HG02678 (cell line): ENCODE measurements around the gene TMPRSS2.

Experiments used
- ATAC-seq: cut with Tn5 transposase; IDR thresholded peaks from one replicate; pipeline ENCODE4 v1.9.1; 2021; ENCODE audit warnings: mild to moderate bottlenecking, moderate library complexity; ENCODE audit not compliant: unreplicated experiment

TMPRSS2 gene

DNA sequence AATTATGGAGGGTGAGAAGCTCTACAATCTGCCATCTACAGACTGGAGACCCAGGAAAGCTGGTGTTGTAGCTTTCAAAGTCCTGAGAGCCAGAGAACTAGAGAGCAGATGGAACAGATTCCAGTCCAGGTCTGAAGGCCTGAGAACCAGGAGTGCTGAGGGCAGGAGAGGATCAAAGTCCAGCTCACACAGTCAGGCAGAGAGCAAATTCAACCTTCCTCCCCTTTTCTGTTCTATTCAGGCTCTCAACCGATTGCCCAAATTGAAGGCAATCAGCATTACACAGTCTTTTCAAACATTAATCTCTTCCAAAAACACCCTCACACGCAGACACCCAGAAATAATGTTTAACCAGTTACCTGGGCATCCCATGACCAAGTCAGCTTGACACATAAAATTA is 2.5 kb upstream of the TMPRSS2 start:
- ATAC-seq: no peak

DNA sequence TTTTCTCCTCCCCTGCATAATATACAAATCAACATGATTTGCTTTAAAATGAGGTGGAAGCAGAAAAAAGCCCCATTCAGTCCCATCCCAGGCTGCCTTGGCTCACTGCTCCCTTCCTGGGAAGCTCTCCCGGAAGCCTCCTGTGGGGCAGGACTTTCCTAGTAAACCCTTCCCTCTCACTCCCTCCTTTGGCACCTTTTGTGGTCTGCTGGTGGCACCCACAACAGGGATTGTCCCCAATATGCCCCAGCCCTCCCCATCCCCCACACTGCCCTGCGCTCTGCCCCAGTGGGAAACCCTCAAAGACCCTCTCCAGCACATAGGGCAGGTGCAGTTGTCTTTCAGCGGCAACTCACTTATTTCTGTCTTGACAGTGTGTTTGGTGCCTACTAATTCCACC is 1.8 kb upstream of the TMPRSS2 start:
- ATAC-seq: no peak

DNA sequence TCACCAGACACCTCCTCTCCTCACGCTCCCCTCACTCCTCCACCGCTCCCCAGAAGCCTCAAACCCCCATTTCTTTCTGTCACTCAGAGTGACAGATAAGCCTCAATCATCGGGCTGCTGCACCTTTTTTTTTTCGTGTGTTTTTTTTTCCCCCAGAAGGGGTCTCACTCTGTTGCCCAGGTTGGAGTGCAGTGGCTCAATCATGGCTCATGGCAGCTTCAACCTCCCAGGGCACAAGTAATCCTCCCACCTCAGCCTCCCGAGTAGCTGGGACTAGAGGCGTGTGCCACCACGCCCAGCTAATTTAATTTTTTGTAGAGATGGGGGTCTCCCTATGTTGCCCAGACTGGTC is 1.2 kb upstream of the TMPRSS2 start:
- ATAC-seq: no peak

DNA sequence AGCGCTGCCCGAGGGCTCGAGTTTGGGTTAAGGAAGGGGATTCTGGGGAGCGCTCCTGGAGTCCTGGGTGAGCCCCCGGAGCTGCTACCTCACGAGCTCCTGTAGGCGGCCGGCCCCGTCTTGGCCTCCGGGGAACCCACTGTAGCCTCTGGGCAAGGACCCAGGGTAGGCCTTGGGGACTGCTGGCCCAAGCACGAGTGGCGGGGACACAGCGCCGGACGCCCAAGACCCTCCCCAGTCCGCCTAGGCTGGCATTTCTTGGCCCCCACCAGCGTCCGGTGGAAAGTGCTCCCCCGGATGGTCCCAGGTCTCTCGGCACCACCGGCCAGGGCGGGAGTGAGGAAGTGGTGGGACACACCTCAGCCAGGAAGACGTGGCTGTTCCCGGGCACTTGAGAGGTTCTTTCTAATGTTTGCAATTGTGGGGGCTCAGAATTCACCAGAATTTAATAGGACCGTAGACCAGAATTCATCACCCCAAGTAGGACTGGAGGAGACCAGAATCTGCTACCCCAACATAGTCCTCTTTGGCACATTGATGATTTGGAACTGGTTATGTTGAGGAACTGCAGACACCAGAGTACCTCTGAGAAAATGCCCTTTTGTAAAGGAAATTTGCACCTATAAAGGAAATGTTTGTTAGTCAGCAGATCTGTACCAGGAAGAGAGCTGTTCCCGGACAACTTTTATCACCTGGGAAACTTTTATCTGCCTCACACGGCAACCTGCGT is 622 bp upstream of the TMPRSS2 start:
- ATAC-seq: no peak

DNA sequence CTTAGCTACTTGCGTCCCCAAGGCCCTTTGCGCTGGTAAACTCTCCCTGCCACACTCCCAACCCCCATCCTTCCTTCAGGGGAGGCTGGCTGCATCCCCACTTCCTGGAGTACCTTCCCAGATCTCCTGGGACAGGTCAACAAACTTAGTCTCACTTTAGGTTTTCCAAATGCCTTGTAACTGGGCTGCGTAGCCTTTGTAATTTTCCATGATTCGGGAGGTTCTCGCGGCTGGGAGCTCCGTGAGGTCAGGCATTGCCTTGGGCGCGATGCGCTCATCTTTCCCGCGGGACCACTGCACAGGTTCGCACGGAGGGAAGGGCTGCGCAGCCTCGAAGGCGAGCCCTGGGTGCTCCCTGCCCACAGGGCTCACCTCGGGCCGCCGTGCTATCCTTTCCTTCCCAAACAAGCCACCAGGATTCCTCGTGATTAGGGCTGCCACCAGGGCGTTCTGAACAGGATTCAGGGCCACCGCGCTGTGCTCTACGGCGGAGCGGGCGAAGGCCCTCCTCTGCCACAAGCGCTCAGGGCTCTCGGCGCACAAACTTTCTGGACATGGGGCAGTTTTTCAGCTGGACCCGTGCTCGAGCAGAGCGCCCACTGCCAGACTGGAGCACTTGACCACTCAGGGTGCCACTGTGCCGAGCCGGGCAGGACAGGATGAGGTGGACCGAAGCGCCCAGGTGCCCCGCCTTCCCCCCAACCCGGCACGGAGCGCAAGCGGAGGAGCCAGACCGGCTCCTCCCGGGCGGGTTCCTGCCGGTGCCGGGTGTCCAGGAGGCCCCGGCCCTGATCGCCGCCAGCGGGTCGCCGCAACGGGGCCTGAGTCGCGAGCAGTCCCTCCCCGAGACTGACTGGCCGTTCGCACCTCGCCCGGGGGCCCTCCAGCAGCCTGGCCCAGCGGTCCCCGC is 1.1 kb downstream of the TMPRSS2 start:
- no peak for ATAC-seq

DNA sequence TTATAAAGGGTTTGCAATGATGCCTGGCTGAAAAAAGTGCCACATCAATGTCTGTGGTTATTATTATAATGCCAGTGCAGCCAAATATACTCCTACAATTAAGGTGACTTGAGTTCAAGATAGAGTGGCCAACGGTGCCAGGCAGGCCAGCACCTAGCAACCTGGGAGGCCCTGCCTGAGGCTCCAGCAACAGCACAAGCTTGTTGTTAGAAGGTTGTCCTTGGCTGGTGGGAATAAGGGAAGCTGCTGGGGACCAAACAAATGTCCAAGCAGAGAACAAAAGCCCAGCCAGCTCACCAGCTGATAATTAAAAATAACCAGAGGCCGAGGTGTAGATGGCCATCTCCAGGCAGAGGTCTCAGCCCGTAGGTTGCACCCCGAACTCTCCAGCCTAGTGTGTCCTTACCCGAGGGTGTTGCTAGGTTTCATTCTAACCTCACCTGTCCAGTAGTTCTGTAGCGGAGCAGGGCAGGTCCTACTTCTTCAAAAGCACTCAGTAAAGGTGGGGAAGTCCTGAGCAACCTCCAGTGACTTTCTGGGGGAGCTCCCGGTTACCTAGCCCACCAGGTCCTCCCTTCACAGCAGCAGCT is 1.9 kb downstream of the TMPRSS2 start:
- no peak for ATAC-seq

DNA sequence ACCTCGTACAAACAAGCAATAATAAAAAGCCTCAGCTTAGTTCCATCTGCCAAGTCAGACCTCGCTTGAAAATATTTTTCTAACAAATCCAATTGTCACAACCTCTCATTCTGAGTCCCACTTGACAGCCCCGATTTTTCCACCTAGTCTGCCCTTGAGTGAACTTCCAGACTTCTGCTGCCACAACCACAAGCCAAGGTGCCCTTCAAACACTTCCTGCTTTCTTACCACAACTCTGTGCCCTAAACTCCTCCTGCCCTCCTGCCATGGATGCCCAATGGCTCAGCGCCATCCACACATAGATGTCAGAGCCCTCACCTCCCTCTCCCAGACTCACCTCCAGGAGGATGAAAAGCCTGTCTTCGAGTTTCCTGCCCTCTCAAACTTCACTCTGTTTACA is 3.9 kb downstream of the TMPRSS2 start:
- ATAC-seq: no peak

DNA sequence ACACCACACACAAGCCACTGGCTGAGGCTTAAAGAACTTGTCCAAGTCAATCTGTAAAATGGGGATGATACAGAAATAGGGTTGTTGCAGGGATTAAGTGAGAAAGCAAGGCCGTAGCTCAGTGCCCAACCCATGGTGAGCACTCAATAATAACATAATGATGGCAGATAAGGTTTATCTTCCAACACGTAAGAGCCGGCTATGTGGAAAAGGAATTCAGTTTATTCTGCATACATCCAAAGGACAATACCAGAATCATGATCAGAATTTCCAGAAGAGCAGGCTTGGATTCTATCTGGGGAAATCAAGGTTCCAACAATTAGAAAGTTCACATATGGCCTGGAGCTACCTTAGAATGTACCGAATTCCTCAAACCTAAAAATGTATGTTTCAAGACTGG is 4.6 kb downstream of the TMPRSS2 start:
- no peak for ATAC-seq

DNA sequence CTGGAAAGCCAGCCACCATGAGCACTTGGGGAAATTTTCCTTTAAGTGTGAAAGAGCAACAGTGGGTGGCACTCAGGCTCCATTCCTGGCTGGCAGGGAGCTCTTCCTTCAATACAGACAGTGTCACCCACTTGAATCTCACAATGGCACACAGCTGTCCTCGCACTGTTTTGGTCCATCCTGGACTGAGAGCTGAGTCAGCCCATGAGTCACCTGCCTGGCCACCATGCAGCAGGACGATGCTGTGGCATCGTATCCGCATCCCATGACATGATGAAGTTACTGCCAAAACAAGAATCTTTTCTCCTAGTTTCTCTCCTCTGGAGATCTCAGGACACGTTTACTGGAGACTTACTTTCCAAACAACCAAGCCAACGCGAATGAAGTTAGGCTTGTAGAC is 6.0 kb downstream of the TMPRSS2 start:
- no peak for ATAC-seq

DNA sequence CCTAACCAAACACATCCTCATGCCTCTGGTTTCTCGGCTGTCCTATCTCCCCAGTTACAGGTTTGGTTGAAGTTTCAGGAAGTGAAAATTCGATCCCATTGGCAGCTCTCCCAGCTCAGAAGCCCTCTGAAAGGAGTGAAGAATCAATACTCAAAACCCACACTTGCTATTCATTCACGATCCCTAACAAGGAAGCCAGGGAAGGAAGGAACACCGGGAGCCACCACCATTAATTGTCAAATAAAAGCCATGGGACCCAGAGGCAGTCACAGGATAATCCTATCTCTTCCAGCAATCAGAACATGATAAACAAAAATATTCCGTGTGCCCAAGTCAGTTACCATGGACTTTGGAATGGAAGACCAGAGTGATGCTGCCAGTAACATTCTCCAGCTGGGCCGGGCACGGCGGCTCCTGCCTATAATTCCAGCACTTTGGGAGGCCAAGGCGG is 7.0 kb downstream of the TMPRSS2 start:
- no peak for ATAC-seq

DNA sequence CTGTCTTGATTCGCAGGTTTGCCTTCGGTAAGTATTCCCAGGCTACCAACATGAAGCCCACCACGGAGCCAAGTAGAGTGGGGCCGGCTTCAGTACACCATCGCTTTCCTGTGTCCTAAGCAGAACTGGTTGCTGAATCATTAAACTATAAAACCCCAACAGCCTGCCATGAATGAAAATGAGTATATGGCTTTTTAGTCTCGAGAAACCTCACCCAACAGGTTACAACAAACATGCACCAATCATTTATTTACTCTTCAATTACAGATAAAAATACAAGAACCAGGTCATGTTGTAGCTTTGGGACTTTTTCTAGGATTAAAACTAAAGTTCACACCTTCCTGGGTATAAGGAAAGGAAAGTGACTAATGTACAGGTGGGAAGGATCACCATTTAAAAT is 7.6 kb downstream of the TMPRSS2 start:
- ATAC-seq: no peak

DNA sequence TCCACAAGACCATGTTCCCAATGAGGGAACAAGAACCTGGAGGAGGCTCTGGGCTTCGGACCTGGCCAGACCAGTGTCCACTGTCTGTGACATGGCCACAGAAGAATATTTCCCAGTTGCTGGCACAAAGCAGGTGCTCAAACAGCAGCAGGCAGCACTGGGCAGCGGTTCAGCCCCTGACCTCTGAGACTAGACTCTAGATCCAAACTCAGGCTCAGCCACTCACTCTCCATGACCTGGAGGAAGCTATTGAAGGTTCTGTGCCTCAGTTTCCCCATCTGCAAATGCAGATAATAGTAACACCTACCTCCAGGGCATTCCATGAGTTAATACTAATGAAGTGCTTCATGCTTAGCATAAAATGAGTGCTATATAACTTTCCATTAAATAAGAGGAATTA is 8.0 kb downstream of the TMPRSS2 start:
- no peak for ATAC-seq

DNA sequence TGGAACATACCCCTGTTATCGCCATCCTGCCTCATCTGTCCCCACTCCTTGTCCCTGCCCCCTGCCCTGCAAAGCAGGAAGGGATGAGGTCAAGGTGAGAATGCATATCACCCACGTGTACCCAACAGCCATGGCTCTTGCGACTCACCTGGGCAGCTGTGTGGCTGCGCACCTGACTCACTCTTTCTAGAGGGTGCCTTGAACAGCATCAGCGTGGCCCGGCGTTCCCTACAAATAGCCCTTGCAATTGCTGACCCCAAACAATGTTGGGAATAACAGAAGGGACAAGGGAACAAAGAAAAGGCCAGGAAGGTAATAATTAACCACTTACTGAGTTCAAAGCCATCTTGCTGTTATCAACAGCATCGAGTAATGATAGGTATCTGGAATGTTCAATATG is 10.2 kb downstream of the TMPRSS2 start:
- no peak for ATAC-seq

DNA sequence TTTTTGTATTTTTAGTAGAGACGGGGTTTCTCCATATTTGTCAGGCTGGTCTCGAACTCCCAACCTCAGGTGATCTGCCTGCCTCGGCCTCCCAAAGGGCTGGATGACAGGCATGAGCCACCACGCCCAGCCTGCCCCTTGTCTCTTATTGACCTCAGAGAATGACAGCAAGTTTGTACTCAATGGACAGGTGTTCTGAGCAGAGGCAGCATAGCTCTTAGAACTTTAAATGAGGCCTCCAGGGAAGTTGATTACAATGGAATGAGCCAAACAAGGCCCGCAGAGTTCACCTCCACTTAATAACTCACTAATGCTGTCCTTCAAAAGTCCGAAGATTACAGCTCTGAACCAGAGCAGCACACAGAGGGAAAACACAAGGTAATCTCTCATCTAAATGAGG is 10.9 kb downstream of the TMPRSS2 start:
- ATAC-seq: no peak

DNA sequence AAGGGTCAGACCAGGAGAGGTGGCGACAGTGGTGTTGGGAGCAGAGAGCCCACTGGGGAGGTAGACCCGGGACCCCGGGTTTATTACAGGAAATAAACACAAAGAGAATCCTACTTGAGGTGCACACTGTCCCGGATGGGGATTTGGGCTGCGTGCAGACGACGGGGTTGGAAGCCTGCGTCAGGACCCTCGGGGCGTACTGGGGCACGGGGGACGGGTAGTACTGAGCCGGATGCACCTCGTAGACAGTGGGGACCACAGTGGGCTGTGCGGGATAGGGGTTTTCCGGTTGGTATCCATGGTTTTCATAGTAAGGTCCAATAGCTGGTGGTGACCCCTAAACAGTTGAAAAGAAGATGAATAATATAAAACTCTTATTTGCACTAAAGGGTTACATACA is 13.7 kb downstream of the TMPRSS2 start:
- no peak for ATAC-seq

DNA sequence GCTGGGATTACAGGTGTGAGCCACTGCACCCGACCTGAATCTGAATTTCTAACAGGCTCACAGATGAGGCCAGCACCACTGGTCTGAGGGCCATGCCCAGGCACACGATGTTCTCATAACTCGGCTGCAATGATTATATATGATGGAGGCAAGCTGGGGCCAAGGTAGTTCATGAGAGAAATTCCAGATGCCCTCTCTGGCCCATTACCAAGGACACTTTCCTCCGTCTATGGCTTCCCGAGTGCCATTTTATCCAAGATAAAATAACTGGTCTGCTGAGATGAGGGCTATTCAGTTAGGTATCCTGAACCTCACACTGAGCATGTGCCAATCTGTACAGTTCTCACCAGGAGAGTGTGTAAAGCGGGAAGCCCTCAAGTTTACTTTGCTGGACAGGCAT is 16.5 kb downstream of the TMPRSS2 start:
- no peak for ATAC-seq

DNA sequence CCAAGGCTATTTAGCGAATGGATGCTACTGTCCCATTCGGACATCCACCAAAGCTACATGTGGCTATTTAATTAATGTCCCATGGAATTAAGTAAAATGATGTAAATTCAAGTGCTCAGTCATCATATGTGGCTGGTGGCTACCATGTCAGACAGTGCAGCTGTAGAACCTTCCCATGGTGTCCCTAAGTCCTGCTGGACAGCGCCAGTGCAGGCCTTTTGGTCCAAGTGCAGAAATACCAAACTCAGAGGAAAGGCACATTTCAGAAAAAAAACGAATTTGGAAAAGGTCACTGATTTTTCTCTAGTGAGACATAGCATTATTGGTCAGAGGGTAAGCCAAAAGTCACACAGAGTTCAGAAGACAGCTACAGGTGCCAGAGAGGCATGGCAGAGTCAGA is 17.6 kb downstream of the TMPRSS2 start:
- ATAC-seq: no peak

DNA sequence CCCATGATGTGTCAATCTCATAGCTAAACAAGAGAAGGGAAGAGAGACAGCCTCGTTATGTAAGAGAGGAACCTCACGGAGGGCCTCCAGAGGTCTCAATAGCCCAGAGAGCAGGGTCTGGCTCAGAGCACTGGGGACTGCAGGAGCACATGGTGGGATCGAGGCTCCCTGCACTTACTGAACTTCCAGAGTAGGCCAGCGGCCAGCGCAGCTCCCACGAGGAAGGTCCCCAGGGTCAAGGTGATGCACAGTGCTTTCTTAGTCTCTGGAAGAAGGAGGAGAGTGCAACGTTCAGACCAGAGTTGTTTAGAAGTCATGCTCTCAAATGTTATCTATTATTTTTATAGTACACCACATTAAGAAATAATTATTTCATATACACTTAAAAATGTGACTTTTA is 18.6 kb downstream of the TMPRSS2 start:
- ATAC-seq: no peak

DNA sequence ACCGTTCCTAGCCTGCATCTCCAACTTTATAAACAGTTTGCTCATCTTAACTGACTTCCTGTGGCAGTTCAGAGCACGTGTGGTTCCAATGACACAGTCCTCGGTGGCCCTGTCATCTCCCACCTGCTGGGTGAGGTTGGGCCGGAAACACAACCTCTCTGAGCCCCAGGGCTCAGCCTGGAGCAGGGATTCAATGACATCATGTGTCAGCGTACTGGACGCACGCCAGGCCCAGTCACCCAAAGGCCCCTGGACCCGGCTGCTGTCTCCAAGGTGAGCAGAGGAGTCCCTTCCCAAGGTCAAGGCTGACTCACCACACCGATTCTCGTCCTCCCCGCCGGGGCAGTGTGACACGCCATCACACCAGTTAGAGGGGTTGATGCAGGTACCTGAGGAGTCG is 19.9 kb downstream of the TMPRSS2 start:
- no peak for ATAC-seq

DNA sequence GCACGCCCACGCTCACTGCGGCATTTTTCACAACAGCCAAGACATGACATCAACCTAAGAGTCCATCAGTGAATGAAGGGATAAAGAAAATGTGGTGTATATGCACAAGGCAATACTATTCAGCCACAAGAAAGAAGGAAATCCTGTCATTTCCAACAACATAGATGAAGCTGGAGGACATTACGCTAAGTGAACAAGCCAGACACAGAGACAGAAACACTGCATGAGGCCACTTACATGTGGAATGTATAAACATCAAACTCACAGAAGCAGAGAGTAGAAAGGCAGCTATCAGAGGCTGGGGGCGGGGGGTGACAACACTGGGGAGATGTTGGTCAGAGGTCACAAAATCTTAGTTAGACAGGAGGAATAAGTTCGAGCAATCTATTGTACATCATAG is 20.9 kb downstream of the TMPRSS2 start:
- ATAC-seq: no peak

DNA sequence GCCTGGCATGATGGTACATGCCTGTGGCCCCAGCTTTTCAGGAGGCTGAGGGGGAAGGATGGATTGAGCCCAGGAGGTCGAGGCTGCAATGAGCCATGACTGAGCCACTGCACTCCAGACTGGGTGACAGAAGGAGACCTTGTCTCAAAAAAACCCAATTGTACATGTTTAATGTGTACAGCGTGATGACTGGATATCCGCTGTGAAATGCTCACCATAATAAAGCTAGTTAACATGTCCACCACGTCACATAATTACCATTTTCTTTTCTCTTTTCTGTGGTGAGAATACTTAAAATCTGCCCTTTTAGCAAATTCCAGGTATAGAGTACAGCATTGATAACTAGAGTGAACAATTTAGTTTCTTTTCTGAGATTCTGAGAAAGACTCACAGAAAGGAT is 24.0 kb downstream of the TMPRSS2 start:
- ATAC-seq: no peak

DNA sequence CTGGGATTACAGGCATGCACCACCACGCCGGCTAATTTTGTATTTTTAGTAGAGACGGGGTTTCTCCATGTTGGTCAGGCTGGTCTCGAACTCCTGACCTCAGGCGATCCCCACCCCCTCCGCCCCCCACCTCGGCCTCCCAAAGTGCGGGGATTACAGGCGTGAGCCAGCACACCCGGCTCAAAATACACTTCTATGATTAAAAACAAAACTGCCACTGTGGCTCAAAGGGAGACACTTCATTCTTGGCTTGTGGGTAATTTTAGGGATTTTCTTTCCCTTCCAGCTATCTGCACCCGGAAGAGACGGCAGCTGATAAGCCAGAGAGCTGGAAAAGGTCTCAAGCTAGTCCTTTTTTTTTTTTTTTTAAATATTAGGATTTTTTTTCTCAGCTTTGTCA is 24.5 kb downstream of the TMPRSS2 start:
- no peak for ATAC-seq
